ENCODE data around the gene XYLT1. TPM values are rescaled to one million over a fixed set of nuclear protein-coding genes. Genes with fewer than 3 reads are reported as not detected.

The XYLT1 gene
- total and polyA plus RNA-seq, 9 of the 15 experiments (the other 6 are each of a cell fraction or from before 2014, with no cell fraction given) = 0.03 to 0.09 (median 0.08) TPM; not detected in 6

GRCh38 chr16:17289674-17290635 lies 180.8 kb downstream of the XYLT1 start:
- H2AFZ ChIP-seq (ENCODE audit: low read depth, low read length) = no peak overlapping the region
- DNase-seq (ENCODE audit: extremely low read depth in 1 of 4, low spot score in 3 of 4) (no peak), ATAC-seq (no peak), FAIRE-seq (no peak)
- peaks cover 3 to 37% of the 10 kb centered on the region in 2 experiments; a peak in 3 of 5 replicates for H3K27me3 ChIP-seq (ENCODE audit: control insufficient read depth in 2 of 2, insufficient read depth in 2 of 2, low read length in 2 of 2)
- no peaks in the 10 kb centered on the region for H3K4me1 ChIP-seq (replicated peaks in 1 of 2; ENCODE audit: control insufficient read depth in 2 of 2, insufficient read depth in 2 of 2, low read length in 2 of 2)
- 2% methylated on average over 11 of the region's 11 CpGs for WGBS (ENCODE audit: insufficient coverage, low coverage, missing lambda C conversion rate)
- in situ Hi-C loops (cut with MboI) = no loop called here
- H3K9me3 ChIP-seq (replicated peaks; ENCODE audit: control insufficient read depth, insufficient read depth, low read depth, low read length) = no peaks in the 10 kb centered on the region
- H4K20me1 ChIP-seq (replicated peaks; ENCODE audit: control insufficient read depth, insufficient read depth, low read length) = peaks cover 3% of the 10 kb centered on the region; the same call in 1 of the 2 replicates
- no peak overlapping the region for H3K27ac ChIP-seq (ENCODE audit: extremely low read depth, low read depth, low read length)
- H3K79me2 ChIP-seq (ENCODE audit: control insufficient read depth, insufficient read depth, low read length) = no peaks in the 10 kb centered on the region
- H3K9me1 ChIP-seq (ENCODE audit: control insufficient read depth, insufficient read depth, low read length) = no peaks in the 10 kb centered on the region
- TF ChIP-seq CREB3L1 (IDR thresholded peaks at IDR 0.05; ENCODE audit: borderline replicate concordance, low read depth) (no peak), CHD2 (IDR thresholded peaks at IDR 0.05; ENCODE audit: low read depth, low read length) (no peak), HMGN3 (IDR thresholded peaks at IDR 0.05; ENCODE audit: borderline replicate concordance, extremely low read depth, insufficient read length, low read depth, low read length) (no peak), EHMT2 (IDR thresholded peaks at IDR 0.05) (no peak), MED1 (CRISPR knock-in tag; IDR thresholded peaks at IDR 0.05; ENCODE audit: borderline replicate concordance) (no peak), CTBP1 (IDR thresholded peaks at IDR 0.05; ENCODE audit: borderline replicate concordance) (no peak), ARID2 (IDR thresholded peaks at IDR 0.05) (no peak), ZNF354B (CRISPR knock-in tag; IDR thresholded peaks at IDR 0.05) (no peak), NCOA1 (IDR thresholded peaks at IDR 0.05; ENCODE audit: low read depth) (no peak), CC2D1A (IDR thresholded peaks at IDR 0.05) (no peak), SMAD4 (CRISPR knock-in tag; conservative IDR thresholded peaks at IDR 0.05) (no peak), ZBTB1 (CRISPR knock-in tag; IDR thresholded peaks at IDR 0.05; ENCODE audit: borderline replicate concordance, low read depth) (no peak), ESRRB (CRISPR knock-in tag; IDR thresholded peaks at IDR 0.05; ENCODE audit: borderline replicate concordance) (no peak), MAFF (IDR thresholded peaks at IDR 0.05; ENCODE audit: low read length) (no peak), MCM7 (IDR thresholded peaks at IDR 0.05) (no peak), SP1 (CRISPR knock-in tag; IDR thresholded peaks at IDR 0.05) (no peak), ZBTB9 (CRISPR knock-in tag; IDR thresholded peaks at IDR 0.05) (no peak), GABPA (tag; conservative IDR thresholded peaks at IDR 0.05; ENCODE audit: low read depth) (no peak)
- intact Hi-C loops (cut with micrococcal nuclease) = no loop called here
- ChIA-PET CTCF (ENCODE audit: low intra/inter-chr PET ratio) (no interaction called here), POLR2A (no interaction called here)
- no peak overlapping the region for H3K4me3 ChIP-seq
- H3K9ac ChIP-seq (ENCODE audit: insufficient read depth in 1 of 2, low read depth in 2 of 2, low read length in 2 of 2) = no peak overlapping the region
- no TSS peak for BruUV-seq (replicated peaks)
- no peak overlapping the region for H3K4me2 ChIP-seq (ENCODE audit: insufficient read depth, low read length)
- no peaks in the 10 kb centered on the region for H3K36me3 ChIP-seq (ENCODE audit: control insufficient read depth, insufficient read depth, low read length)

Data from K562 (cell line).